NCI-H187 treated with DMSO at 0.1 percent for 48 hours (cell line): Measurements from ENCODE around the gene SCIMP.
"Not testable (repeated sequence)": the region's sequence is repeated elsewhere in the genome, so short reads cannot be mapped to it uniquely, and the experiment has no call there.

ENCODE experiments used
- DNase-seq: peaks from one replicate; lab custom pipeline; 2025; lab: John Stamatoyannopoulos, UW

Gene SCIMP

GRCh38 chr17:5184288-5184687 is 50.4 kb downstream of the SCIMP start:
- DNase-seq, result no peak

DNA sequence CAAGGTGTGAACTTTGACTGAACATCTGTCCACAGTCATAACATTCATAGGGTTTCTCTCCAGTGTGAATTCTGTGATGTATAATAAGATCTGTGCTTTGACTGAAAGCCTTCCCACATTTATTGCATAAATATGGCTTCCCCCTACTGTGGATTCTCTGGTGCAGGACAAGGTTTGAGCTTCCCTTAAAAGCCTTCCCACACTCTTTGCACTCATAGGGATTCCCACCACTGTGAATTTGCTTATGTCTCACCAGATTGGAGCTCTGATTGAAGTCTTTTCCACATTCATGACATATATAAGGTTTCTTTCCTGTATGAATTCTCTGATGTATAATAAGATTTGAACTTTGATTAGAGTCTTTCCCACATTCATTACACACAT is 51.3 kb downstream of the SCIMP start:
- DNase-seq, result no peak

GRCh38 chr17:5182597-5183409 is 51.9 kb downstream of the SCIMP start:
- DNase-seq, result no peak

GRCh38 chr17:5181509-5182305 is 53.0 kb downstream of the SCIMP start:
- no peak for DNase-seq

DNA sequence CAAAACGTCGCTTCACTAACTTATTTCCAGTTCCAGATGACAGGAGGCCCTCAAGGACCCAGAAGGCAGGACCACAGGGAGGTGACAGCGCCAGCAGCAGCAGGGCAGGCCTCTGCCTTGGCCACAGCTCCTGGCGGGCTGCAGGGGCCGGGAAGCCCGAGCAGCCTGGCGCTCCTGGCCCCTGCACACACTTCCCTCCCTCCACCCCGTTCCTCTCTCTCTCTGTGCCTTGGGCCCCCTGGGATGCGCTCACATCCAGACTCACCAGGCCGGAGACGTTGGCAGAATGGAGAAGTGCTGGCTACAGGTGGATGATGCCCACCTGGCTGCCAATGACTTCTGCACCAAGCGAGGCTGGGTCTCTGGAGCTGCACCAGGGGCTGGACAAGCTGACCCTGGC is 55.7 kb downstream of the SCIMP start:
- no peak for DNase-seq

DNA sequence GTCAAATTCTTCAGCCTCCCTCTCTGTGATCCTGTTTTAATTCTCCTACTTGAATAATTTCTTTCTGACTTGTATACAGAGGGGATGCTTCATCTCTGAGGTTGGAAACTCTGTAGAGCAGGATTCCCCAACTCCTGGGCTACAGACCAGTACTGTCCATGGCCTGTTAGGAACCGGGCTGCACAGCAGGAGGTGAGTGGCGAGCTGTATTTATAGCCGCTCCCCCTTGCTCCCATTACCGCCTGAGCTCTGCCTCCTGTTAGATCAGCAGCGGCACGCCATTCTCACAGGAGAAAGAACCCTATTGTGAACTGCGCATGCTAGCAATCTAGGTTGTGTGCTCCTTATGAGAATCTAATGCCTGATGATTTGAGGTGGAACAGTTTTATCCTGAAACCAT is 59.6 kb downstream of the SCIMP start:
- not testable (repeated sequence) for DNase-seq

- DNase-seq, result not testable (repeated sequence)
Measured at GRCh38 chr17:5165791-5166564, 68.7 kb downstream of the SCIMP start.

DNA sequence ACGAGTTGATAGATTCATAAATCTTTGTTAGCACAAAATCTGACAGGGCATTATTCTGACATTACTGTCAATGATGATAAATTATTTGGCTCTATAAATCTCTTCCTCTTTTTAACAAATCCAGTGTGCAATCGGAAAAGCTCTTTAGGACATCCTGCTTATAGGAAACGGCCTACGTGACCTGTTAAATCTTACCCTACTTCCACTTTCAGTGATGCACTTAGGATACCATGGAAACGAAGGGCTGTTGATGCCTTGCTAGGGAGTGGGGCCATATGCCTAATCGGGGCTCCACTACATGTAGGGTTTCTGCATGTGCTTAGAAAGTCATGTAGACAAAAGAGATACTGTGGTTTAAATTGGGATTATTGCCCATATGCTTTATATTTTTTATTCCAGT is 70.2 kb downstream of the SCIMP start:
- no peak for DNase-seq

- DNase-seq, result not testable (repeated sequence)
Measured at GRCh38 chr17:5161793-5162192, 72.9 kb downstream of the SCIMP start.

- DNase-seq, result not testable (repeated sequence)
Measured at GRCh38 chr17:5160702-5161101, 74.0 kb downstream of the SCIMP start.
